Pancreas (tissue), 10 donors: ENCODE measurements around the gene ADAP2. TPM values are rescaled to one million over a fixed set of nuclear protein-coding genes. Genes with fewer than 3 reads are reported as not detected.
"Not testable (repeated sequence)": the region's sequence is repeated elsewhere in the genome, so short reads cannot be mapped to it uniquely, and the experiment has no call there.

Experiments
- ATAC-seq, 4 donors: fragments of 200-7000 bp; cut with Tn5 transposase; one replicate each; pipeline versions ENCODE4 v1.8.0 to v1.9.1; 2020; ENCODE audit warnings: mild to moderate bottlenecking in 4 of 4, moderate library complexity in 4 of 4
- DNase-seq, 6 donors: peaks; one replicate each; pipeline ENCODE4 v3.0.0-alpha.2; 2020
- FAIRE-seq: peaks from 2 replicates; lab custom pipeline; 2012; peaks lifted over from hg19 to GRCh38; lab: Jason Lieb, UNC
- H3K27ac ChIP-seq, 4 donors: fragments of 200-600 bp; sonication (generic); 1 replicate in 3 of 4; 2 replicates in 1 of 4; pipeline versions ENCODE4 v1.5.0 to v1.8.0; 2020
- H3K27me3 ChIP-seq, 4 donors: fragments of 200-600 bp; one replicate each; pipeline ENCODE4 v1.8.0; 2021
- H3K36me3 ChIP-seq, 3 donors: fragments of 200-600 bp; sonication (generic) in 1 of 3; one replicate each; pipeline versions ENCODE4 v1.5.0 to v1.8.0; 2020 to 2021
- H3K4me1 ChIP-seq, 3 donors: fragments of 200-600 bp; one replicate each; pipeline ENCODE4 v1.8.0; 2021
- H3K4me3 ChIP-seq, 4 donors: fragments of 200-600 bp; sonication (generic) in 2 of 4; one replicate each; pipeline versions ENCODE4 v1.5.0 to v1.8.0; 2020 to 2021
- H3K9me3 ChIP-seq, 4 donors: fragments of 200-600 bp; one replicate each; pipeline ENCODE4 v1.8.0; 2021
- CTCF ChIP-seq, 4 donors: fragments of 200-600 bp; sonication (generic) in 3 of 4; IDR thresholded peaks; one replicate each; pipeline versions ENCODE4 v1.5.0 to v1.8.0; 2021; ENCODE audit warnings: antibody characterized with exemption in 4 of 4
- WGBS, 2 donors: extraction: QIAGEN DNeasy Blood & Tissue Kit; methylation state at CpG; one replicate each; pipeline ENCODE4 v1.1.7; 2013; 5-methylcytosine and 5-hydroxymethylcytosine counted together
- intact Hi-C, 3 donors: fragments of 100-400 bp; cut with DNase I; formaldehyde crosslinking; loops; one replicate each; pipeline versions ENCODE4 v1.11.1 to v1.14.2; 2022
- polyA plus RNA-seq, 2 donors: library from polyadenylated mRNA; stranded (reverse); fragments of 200-250 nt; gene quantifications; one replicate each; pipeline ENCODE4 v1.2.3, GENCODE V29; 2013
- total RNA-seq, 6 donors: library from RNA; stranded (reverse); fragmentation: NEBNext Ultra II Directional in 4 of 6; extraction: Animal tissue kit (Norgen Biotek cat#: 25700) in 4 of 6; gene quantifications; one replicate each; pipeline versions ENCODE4 v1.2.1 to v1.2.4, GENCODE V29; 2021 to 2023
- donor health status: healthy with polysubstance abuse.
- donor health status: DM: no; HTN: no; CAD: no; lungs with moderate emphysema.
- donor health status: DM: no; HTN: no; CAD: no.
- donor health status: control.
- donor health status: control.
- donor health status: Bipolar disorder and iron deficiency.
- donor health status: DM: yes; HTN: yes; CAD: no.
- donor health status: DM: no; HTN: no; CAD: no.
- donor health status: DM: no; HTN: no; CAD: no.
- donor health status: DM: yes; HTN: yes; CAD: no.

ADAP2 gene
- total and polyA plus RNA-seq, 8 donors, result 2.1 to 13.3 (median 3.3) TPM

- H3K9me3 ChIP-seq, result no peaks in the 10 kb centered on the region
- FAIRE-seq (no peak), DNase-seq (peak in 1 of 6 donors; percentile 17), ATAC-seq (no peak)
- no peak for TF ChIP-seq CTCF (IDR thresholded peaks at IDR 0.05)
- H3K27ac ChIP-seq, result no peak overlapping the region
- WGBS, 2 donors, result 81 to 90% methylated on average over 3 of the region's 3 CpGs
- no peaks in the 10 kb centered on the region for H3K27me3 ChIP-seq
- no peaks in the 10 kb centered on the region for H3K36me3 ChIP-seq
- H3K4me1 ChIP-seq, result no peaks in the 10 kb centered on the region
- no peak overlapping the region for H3K4me3 ChIP-seq
- intact Hi-C loops, result no loop called here
Measured at GRCh38 chr17:30928584-30928983, 6.8 kb downstream of the ADAP2 start.

- H3K27ac ChIP-seq, result no peak overlapping the region
- H3K36me3 ChIP-seq, result no peaks in the 10 kb centered on the region
- no peak overlapping the region for H3K4me3 ChIP-seq
- no peaks in the 10 kb centered on the region for H3K4me1 ChIP-seq
- 73 to 78% methylated on average over 8 of the region's 8 CpGs for whole genome bisulfite sequencing, 2 donors
- intact Hi-C loops, result no loop called here
- FAIRE-seq, result no peak
- H3K9me3 ChIP-seq, result no peaks in the 10 kb centered on the region
- DNase-seq, result peak in 1 of 6 donors; percentile 2
- no peak for TF ChIP-seq CTCF (IDR thresholded peaks at IDR 0.05)
- no peak for ATAC-seq
- no peaks in the 10 kb centered on the region for H3K27me3 ChIP-seq
Measured at GRCh38 chr17:30929081-30929633, 7.4 kb downstream of the ADAP2 start.

GRCh38 chr17:30929861-30930260, 8.1 kb downstream of the ADAP2 start:
- H3K9me3 ChIP-seq, intact Hi-C loops, FAIRE-seq, DNase-seq, H3K27me3 ChIP-seq, ATAC-seq, H3K27ac ChIP-seq, H3K36me3 ChIP-seq, H3K4me1 ChIP-seq, H3K4me3 ChIP-seq: not testable (repeated sequence)
- 94 to 98% methylated on average over 3 of the region's 3 CpGs for WGBS, 2 donors

- ATAC-seq, result no peak
- no peak overlapping the region for H3K4me3 ChIP-seq
- WGBS, 2 donors, result 73 to 78% methylated on average over 3 of the region's 3 CpGs
Measured at GRCh38 chr17:30930495-30930894, 8.8 kb downstream of the ADAP2 start.

GRCh38 chr17:30931582-30931981, 9.8 kb downstream of the ADAP2 start:
- FAIRE-seq, H3K27me3 ChIP-seq, intact Hi-C loops, H3K36me3 ChIP-seq, ATAC-seq, H3K4me1 ChIP-seq, H3K4me3 ChIP-seq, H3K9me3 ChIP-seq, DNase-seq, H3K27ac ChIP-seq: not testable (repeated sequence)
- 92 to 93% methylated on average over 8 of the region's 8 CpGs for WGBS, 2 donors

More at GRCh38 chr17:30930495-30930894, 8.8 kb downstream of the ADAP2 start:
- TF ChIP-seq CTCF (IDR thresholded peaks at IDR 0.05), result no peak
- FAIRE-seq, result no peak
- Histone ChIP-seq H3K36me3 (no peaks in the 10 kb centered on the region), H3K4me1 (no peaks in the 10 kb centered on the region), H3K9me3 (no peaks in the 10 kb centered on the region), H3K27me3 (no peaks in the 10 kb centered on the region), H3K27ac (no peak overlapping the region)
- intact Hi-C loops, result no loop called here
- DNase-seq, result no peak

- Histone ChIP-seq H3K4me3 (no peak overlapping the region), H3K4me1 (no peaks in the 10 kb centered on the region), H3K27me3 (no peaks in the 10 kb centered on the region), H3K27ac (no peak overlapping the region), H3K36me3 (no peaks in the 10 kb centered on the region), H3K9me3 (no peaks in the 10 kb centered on the region)
- ATAC-seq (no peak), DNase-seq (no peak), FAIRE-seq (no peak)
- intact Hi-C loops, result no loop called here
- no peak for TF ChIP-seq CTCF (IDR thresholded peaks at IDR 0.05)
- 78 to 80% methylated on average over 5 of the region's 5 CpGs for WGBS, 2 donors
Measured at GRCh38 chr17:30933966-30934365, 12.2 kb downstream of the ADAP2 start.
